ENCODE measurements around the gene CT45A6.
"Not testable (repeated sequence)": the region's sequence is repeated elsewhere in the genome, so short reads cannot be mapped to it uniquely, and the experiment has no call there.

Gene CT45A6, protein sequence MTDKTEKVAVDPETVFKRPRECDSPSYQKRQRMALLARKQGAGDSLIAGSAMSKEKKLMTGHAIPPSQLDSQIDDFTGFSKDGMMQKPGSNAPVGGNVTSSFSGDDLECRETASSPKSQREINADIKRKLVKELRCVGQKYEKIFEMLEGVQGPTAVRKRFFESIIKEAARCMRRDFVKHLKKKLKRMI

GRCh38 chrX:135802687-135803086 is at the start of gene CT45A6:
CT45A6 (minus strand) TSS chrX:135802787; CDS start chrX:135798993, 3,794 bp downstream.
- DNase-seq (ENCODE audit: low read depth in 2 of 2) = not testable (repeated sequence)

GRCh38 chrX:135837180-135837579 is 34.6 kb upstream of the CT45A6 start, which contains the start of gene CT45A7:
CT45A7 (minus strand) TSS chrX:135837280; CDS start chrX:135833533, 3,747 bp downstream.
- DNase-seq (ENCODE audit: low read depth in 2 of 2) = not testable (repeated sequence)

GRCh38 chrX:135819912-135820311 is 17.3 kb upstream of the CT45A6 start, which contains the start of gene CT45A2:
CT45A2 (minus strand) TSS chrX:135820012; CDS start chrX:135816265, 3,747 bp downstream.
- DNase-seq (ENCODE audit: low read depth in 2 of 2) = not testable (repeated sequence)

GRCh38 chrX:135785403-135785802 is 17.2 kb downstream of the CT45A6 start, which contains the start of gene CT45A5:
CT45A5 (minus strand) TSS chrX:135785503; CDS start chrX:135781729, 3,774 bp downstream.
- DNase-seq (ENCODE audit: low read depth in 2 of 2) = not testable (repeated sequence)

GRCh38 chrX:135768091-135768490 is 34.5 kb downstream of the CT45A6 start, which contains the start of gene CT45A3:
CT45A3 (minus strand) TSS chrX:135768191; CDS start chrX:135764444, 3,747 bp downstream.
- not testable (repeated sequence) for DNase-seq (ENCODE audit: low read depth in 2 of 2)

DNA sequence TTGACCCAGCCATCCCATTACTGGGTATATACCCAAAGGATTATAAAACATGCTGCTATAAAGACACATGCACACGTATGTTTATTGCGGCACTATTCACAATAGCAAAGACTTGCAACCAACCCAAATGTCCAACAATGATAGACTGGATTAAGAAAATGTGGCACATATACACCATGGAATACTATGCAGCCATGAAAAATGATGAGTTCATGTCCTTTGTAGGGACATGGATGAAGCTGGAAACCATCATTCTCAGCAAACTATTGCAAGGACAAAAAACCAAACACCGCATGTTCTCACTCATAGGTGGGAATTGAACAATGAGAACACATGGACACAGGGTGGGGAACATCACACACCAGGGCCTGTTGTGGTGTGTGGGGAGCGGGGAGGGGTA is 57.8 kb downstream of the CT45A6 start:
- not testable (repeated sequence) for DNase-seq (ENCODE audit: low read depth in 2 of 2)

Data from stimulated activated CD8-positive, alpha-beta memory T cell treated with anti-CD3 and anti-CD28 coated beads, Interleukin-7, amount 100 ng/mL, for 4 hours (primary cell).